Suppressor macrophage treated with lipopolysaccharide for 4 hours (primary cell): ENCODE data around the gene KRTAP10-12.

Experiments
- DNase-seq: peaks from one replicate; pipeline ENCODE4 v3.0.0-alpha.2; 2020

KRTAP10-12 gene

DNA sequence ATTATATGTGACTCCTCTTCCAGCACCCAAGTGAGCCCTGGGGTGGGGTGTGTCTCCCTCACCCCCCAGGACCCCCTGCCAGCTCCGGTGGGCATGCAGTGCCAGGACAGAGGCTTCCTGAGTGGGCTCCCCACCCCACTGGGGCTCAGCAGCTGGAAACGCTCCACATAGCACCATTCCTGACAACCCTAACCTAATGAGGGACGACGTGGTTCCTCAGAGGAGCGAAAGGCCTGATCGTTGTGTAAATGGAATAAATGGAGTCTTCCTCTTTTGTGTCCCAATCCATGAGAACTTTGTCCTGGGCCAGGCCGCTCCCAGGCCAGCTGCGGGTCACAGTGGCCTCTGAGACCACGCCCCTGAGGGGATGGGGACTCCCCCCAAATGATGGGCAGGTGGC lies 16.2 kb downstream of the KRTAP10-12 start:
- no peak for DNase-seq

GRCh38 chr21:44713846-44714245 lies 16.9 kb downstream of the KRTAP10-12 start:
- DNase-seq, result no peak

DNA sequence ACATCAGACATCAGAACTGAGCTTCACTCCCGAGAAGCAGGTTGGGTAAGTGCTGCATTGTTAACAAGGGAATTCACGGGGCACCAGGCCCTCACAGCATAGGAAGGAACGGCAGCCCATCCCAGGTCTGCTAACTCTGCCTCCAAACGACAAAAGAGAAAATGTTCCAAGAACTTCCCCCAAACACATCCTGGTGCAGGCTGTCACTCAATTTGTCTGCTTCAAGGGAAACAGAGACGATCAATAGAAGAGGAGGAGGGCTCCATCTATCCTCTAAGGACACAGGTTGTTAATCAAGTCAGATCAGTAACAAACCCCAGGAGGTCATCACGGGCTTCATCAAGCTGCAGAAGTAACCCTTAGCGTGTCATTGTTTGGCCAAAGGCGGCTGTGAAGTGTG lies 17.9 kb downstream of the KRTAP10-12 start:
- DNase-seq, result no peak

DNA sequence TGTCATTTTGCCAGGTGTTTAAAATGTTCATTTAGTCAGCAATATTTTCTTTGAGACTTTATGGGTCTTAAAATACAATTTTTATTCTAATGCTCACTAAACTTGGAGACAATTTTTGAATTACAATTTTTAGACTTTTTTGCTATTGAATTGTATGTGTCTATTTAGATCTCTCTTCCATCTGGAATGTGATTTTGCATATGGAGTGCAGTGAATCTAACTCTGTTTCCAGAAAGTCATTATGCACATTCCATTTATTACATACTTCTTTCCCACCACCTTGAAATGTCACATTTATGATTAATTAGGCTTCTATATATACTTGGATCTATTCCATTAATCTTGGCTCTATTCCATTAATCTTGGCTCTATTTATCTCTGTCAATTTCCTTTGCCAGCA lies 20.0 kb downstream of the KRTAP10-12 start:
- no peak for DNase-seq

DNA sequence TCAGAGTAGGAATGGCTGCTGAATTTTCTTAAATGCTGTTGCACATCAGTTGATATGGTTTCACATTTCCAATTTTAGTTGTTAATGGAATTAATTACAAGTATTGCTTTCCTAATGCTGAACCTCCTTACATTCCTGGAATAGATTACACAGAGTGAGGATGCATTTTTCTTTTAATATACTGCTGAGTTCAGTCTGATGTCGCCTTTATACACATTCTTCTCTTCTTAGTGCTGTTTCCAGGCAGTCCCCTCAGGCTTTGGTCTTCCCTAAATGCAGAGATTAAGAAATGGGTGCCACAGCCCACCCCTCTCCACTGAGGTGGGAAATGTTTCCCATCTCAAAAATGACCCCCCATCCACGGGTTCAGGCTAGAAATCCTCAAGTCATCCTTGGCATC lies 21.1 kb downstream of the KRTAP10-12 start:
- no peak for DNase-seq

DNA sequence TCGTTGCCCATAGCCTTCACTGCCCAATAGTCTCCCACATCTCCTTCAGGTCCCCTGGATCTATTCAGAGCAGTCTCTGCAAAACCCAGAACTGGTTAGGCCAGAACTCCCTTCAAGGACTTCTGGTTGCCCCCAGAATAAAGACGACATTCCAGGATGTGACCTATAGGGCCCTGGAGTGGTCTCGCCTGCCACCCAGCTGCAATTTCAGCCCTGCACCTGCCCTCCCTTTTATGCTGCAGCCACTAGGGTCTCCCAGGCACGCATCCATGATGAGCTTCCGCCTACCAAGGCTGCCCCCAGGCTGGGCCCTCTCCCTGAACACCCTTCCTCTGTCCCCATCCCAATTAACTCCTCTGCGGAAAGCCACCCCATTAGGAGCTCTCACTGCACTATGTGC lies 21.6 kb downstream of the KRTAP10-12 start:
- no peak for DNase-seq

DNA sequence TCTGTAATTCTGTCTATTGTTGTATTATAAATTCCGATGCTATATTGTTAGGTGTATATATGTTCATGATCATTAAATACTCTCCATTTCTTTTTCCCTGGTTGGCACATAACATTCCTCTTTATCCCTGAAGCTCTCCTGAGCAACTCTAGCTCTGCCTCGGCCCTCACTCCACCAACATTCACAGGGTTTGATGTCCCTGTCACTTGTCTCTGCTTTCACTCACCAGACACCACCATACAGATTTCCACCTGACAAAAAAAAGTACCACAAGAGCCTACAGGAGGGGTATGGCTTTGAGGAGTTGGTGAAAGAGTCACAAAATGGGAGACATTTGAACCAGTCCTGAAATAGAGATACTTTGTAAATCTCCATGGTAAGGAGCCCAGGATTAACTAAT lies 23.2 kb downstream of the KRTAP10-12 start:
- DNase-seq, result no peak

GRCh38 chr21:44722731-44723130 lies 25.8 kb downstream of the KRTAP10-12 start:
- DNase-seq, result no peak

- DNase-seq, result no peak
These were observed 26.5 kb downstream of the KRTAP10-12 start for GRCh38 chr21:44723177-44724131.

DNA sequence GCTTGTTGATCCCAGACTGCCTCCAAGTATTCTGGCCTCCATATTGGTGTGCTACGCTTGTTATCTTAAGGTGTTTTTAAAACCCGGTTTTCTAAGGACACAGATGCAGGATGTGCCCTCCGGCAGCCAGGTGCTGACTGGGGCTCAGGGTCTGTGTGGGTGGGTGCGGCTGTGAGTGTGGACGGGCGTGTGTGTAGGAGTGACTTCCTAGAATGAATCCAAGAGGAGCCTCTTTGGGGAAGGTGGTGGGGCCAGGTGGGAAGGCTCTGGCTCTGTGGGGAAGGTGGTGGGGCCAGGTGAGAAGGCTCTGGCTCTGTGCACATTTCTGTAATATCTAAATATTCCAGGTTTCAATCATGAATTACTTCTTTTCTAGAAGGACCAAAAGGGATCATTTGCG lies 27.2 kb downstream of the KRTAP10-12 start:
- no peak for DNase-seq

- DNase-seq, result no peak
These were observed 28.0 kb downstream of the KRTAP10-12 start for GRCh38 chr21:44724926-44725325.

GRCh38 chr21:44726826-44727225 lies 29.9 kb downstream of the KRTAP10-12 start:
- DNase-seq, result no peak

DNA sequence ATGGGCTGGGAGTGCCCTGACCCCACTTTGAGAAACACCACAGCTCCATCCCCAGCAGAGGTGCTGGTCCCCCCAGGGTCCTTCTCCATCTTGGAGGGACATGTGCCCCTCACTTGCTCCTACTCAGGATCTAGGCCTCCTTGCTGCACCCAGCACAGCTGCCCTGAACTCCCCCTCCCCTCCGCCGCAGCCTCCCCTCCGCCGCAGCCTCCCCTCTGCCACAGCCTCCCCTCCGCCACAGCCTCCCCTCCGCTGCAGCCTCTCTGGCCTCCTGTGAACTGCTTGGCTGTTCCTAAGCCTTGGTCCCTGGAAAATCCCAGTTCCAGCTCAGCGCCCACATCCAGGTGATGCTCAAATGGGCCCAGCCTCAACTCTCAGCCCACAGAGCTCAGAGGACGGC lies 30.3 kb downstream of the KRTAP10-12 start:
- no peak for DNase-seq

DNA sequence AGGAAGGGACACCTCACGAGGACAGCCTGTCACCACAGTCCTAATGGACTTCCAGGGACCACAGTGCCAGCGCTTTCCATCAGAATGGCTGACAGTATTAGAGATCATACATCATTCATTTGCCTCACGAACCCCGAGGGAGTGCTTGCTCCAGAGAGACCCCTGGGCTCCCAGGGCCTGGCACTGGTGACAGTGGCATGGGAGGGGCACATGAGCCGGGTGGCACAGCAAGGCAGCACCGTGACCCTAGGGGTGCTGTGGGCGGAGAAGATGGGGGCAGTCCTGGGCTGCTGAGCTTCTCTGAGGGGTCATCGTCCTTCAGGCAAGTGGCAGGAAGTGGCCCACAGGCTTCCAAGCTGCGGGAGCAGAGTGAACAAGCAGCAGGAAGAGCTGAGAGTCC lies 30.8 kb downstream of the KRTAP10-12 start:
- no peak for DNase-seq

GRCh38 chr21:44728716-44729115 lies 31.7 kb downstream of the KRTAP10-12 start:
- no peak for DNase-seq

- DNase-seq, result no peak
These were observed 32.5 kb downstream of the KRTAP10-12 start for GRCh38 chr21:44729336-44730027.

DNA sequence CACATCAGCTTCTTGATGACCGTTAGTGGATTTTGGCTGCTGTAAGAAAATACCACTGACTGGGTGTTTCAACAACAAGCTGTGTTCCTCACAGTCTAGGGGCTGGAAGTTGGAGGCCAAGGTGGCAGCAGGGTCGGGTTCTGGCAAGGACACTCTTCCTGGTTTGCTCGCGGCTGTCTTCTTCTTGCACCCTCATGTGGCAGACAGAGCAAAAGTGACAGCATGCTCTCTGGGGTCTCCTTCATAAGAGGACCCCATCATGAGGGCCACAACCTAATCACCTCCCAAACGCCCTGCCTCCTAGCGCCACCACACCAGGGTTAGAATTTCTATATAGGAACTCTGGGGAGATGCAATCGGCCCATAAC lies 33.0 kb downstream of the KRTAP10-12 start:
- no peak for DNase-seq

DNA sequence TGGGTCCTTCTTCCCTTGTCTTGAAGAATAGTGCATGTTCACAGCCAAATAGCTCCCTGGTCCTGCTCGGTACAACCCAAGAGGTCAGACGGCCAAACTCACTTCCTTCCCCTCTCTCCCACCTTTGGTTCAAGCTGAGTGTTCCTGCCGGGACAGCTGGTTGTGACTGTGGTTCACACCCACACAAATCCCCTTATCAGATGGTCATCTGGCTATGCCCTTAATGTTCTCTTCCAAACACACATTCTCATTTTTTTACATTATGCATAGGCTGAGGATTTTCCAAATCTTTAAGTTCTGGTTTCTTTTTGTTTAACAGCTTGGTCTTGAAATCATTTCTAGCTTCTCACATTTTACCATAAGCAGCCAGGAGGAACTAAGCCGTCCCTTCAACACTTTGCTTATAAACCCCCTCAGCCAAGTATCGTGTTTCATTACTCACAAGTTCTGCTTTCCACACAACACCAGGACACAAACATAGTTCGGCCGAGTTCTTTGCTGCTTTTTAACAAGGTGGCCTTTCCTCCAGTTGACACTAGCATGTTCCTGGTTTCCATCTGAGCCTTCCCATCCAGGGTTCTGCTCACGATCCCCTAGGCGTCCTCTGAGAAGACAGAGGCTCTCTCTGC lies 34.1 kb downstream of the KRTAP10-12 start:
- no peak for DNase-seq

GRCh38 chr21:44732263-44732662 lies 35.3 kb downstream of the KRTAP10-12 start:
- DNase-seq, result no peak

- DNase-seq, result no peak
These were observed 36.0 kb downstream of the KRTAP10-12 start for GRCh38 chr21:44732956-44733355.

GRCh38 chr21:44734026-44734745 lies 37.2 kb downstream of the KRTAP10-12 start:
- no peak for DNase-seq

GRCh38 chr21:44734841-44735240 lies 37.9 kb downstream of the KRTAP10-12 start:
- no peak for DNase-seq

DNA sequence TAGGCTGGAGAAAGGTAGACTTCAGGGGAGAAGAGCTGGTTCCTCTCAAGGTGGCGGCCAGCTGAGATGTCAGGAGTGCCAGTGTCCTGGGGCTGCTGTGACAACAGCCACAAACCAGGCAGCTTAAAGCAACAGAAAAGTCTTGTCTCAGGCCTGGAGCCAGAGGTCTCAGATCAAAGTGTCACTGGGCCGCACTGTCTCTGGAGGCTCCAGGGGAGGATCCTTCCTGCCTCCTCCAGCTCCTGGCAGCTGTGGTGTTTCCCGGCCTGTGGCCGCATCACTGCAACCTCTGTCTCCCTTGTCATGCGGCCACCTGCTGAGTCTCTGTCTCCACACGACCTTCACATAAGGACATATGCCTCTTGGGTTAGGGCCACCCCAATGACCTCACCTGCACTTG lies 38.8 kb downstream of the KRTAP10-12 start:
- no peak for DNase-seq
